DOHH2 (cell line): ENCODE results near the gene RMC1.

Experiments used
- CTCF ChIP-seq: fragments of 200-600 bp; sonication (generic); IDR thresholded peaks from one replicate; pipeline ENCODE4 v1.5.1; 2014; ENCODE audit warnings: antibody characterized with exemption, mild to moderate bottlenecking, low read depth, low read length; ENCODE audit not compliant: poor library complexity, severe bottlenecking
- EZH2phosphoT487 ChIP-seq: fragments of 200-600 bp; sonication (generic); IDR thresholded peaks from 2 replicates; pipeline ENCODE4 v1.6.1; 2017; ENCODE audit warnings: borderline replicate concordance, mild to moderate bottlenecking, antibody characterized with exemption, low read length, moderate library complexity, mixed read lengths

GRCh38 chr18:23487738-23488570 is 15.4 kb upstream of the RMC1 start:
- TF ChIP-seq EZH2phosphoT487 (no peak), CTCF (no peak)
